HG02970 (cell line): ENCODE data around the gene KRT38.
"Not testable (repeated sequence)": the region's sequence is repeated elsewhere in the genome, so short reads cannot be mapped to it uniquely, and the experiment has no call there.

Experiments
- ATAC-seq: cut with Tn5 transposase; IDR thresholded peaks from one replicate; pipeline ENCODE4 v1.9.1; 2021; ENCODE audit warnings: mild to moderate bottlenecking, moderate library complexity, moderate number of reproducible peaks; ENCODE audit not compliant: unreplicated experiment, low FRiP score

KRT38 gene

DNA sequence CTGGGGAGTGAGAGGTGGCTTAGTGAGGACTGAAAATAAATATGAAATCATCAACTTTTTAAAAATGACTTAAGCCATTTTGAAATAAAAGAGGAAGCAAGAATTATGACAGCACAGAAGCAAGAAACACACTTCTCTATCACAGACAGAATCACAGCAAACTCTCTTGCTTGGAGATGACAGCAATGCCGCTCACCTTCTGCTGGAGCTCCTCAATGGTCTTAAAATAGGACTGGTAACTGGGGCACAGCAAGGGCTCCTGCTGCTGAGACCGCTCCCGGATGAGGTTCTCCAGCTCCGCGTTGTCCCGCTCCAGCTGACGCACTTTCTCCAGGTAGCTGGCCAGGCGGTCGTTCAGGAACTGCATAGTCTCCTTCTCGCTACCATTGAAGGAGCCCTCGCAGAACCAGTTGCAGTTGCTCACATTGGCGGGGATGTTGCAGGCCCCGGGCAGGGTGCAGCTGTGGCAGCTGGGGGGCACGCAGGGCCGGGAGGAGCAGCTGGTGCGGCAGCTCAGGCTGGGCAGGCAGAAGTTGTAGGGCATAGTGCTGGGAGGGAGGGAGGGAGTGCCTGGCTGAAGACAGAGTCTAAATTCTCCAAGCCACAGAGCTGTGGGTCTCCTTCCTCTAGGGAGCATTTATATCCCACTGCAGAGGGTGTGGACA, 43.7 kb downstream of the KRT38 start, which contains the start of gene KRT31:
TSS of gene KRT31 (minus strand) at position 613 of the 665 bp plus-strand sequence. CDS start at position 544, 69 bp downstream.
- ATAC-seq, result no peak

DNA sequence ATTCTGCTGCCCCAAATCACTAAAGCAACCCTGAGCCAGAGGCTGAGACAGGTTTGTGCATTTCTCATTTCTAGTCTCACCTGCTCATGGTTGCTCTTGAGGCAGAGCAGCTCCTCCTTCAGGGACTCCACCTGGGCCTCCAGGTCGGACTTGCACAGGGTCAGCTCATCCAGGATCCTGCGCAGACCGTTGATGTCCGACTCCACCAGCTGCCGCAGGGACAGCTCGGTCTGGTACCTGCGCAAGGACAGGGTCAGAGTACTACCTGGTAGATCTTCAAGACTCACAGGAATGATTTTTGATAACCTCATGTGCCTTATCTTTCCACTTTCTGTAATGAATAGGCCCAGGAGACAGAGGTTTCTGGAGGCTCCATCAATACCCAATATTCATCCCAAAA, 44.4 kb downstream of the KRT38 start:
- ATAC-seq, result no peak

DNA sequence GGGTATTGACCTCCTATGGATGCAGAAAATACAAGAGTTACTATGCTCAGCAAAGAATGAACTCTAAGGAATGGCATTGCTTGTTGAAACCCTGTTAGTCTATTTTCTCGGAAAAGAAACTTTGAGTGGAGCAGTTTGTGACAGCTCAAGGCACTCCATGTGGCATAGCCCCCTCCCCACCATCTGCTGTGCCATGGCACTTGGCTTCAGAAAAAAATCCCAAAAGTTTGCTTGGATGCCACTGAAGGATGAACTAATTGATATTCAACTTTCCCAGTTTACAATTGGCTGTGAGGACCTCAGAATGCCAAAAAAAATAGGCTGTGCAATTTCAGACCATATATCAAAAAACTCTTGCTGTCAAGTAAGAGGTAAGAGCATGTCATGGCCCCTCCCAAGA, 45.2 kb downstream of the KRT38 start:
- ATAC-seq, result no peak

DNA sequence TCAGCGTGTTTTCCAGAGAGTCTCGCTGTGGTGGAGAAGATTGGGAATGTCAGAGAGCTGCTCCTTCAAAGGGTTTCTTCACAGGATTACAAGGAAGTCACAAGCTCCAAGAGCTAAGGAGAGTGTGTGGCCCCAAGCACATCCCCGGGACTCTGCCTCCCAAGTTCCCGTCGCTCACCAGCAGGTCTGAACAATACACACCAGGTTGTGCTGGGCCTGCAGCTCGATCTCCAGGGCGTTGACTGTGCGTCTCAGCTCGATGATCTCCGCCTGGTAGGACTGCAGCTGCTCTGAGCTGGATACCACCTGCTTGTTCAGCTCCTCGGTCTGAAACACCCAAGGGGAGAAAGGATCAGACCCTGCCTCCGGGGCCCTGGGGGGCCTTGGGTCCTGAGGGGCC, 45.7 kb downstream of the KRT38 start:
- ATAC-seq, result not testable (repeated sequence)

DNA sequence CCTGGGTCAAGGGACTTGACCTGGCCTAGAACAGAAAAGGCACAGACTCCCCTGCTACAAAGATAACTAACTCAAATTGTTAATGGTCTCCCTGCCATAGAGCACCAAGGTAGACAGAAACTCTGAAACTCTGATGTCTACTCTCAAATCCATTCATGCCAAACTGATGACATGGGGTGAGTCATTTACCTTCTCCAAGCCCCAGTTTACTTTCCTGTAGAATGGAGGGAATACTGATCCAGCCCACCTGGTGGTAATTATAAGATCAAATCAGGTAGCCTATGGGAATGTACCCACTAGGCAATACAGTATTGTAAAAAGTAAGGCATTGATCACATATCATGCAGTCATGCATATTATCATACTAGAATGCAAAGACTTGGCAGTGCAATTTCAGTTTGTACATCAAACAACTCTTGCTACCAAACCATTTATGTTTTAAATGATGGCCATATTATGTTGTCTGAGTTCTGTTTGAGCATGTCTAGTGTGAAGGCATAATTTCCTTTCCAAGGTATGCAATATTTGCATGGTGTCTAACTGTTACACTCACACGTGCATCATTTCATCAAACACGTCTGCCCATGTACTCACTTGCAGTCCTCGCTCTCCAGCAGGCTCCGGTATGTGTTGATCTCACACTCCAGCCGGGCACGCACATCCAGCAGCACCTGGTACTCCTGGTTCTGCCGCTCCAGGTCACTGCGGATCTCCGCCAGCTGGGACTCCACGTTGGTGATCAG, 46.4 kb downstream of the KRT38 start:
- ATAC-seq, result no peak

DNA sequence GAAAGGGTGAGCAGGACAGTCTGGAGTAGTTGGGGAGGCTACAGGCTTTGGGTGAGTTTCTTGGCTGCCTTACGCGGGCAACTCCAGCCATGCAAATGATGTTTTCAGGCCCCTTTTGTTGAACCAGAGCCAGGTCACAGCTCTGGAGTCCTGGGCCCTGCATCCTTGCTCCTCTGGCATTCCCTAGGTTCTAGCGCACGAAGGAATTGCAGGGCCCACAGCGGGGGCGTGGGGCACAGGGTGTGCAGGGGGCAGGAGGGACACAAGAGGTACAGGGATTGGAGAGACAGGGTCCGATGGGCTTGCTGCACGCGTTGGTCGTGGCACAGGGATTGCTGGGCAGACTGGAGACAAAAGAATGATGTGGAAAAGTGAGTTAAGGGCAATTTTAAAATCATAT, 47.0 kb downstream of the KRT38 start:
- no peak for ATAC-seq

- ATAC-seq, result no peak
These were observed 47.5 kb downstream of the KRT38 start for GRCh38 chr17:41393294-41393693.

- ATAC-seq, result no peak
These were observed 48.5 kb downstream of the KRT38 start for GRCh38 chr17:41392278-41392677.

DNA sequence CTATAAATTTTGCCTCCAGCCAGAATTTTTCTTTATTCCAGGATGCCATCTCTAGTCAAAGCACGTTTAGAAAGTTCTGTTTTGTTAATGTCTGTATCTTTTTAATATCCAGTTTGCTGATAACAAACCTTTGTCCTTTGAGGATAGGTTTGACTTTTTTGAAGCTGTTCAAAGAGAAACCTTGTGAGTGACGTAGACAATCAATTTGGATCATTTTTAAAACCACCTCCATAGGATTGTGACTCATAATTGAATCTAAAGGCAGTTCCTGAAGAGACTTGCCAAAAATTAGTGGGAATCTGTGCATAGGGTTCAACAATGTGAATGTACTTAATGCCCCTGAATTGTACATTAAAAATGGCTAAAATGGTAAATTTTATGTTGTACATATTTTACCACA, 49.2 kb downstream of the KRT38 start:
- ATAC-seq, result no peak

DNA sequence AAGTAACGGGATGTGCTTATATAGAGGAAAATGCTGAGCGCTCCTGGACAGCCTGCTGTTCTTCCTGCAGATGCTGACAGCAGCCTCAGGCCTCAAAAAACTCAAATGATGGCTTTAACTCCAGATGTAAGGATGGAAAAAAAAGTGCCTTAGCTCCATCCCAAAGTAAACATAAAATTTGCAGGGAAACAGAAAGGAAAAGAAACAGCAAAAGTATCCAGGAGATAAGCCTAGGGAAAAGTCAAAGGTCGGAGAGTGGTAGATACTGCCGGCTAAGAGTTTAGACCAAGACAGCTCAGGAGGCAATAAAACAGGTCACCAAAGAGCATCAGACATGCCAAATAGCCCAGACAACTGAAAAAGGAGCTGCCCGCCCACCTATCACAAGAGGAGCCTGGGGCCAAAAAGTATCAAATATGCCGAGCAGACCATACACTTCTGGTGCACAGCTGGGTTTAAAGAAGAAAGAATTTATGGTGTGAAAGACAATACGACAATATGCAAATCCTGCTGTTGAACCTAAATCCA, 50.3 kb downstream of the KRT38 start:
- no peak for ATAC-seq

- no peak for ATAC-seq
These were observed 53.1 kb downstream of the KRT38 start for GRCh38 chr17:41387670-41388069.

GRCh38 chr17:41386227-41386626, 54.6 kb downstream of the KRT38 start:
- no peak for ATAC-seq
